Heart right ventricle (tissue), 16 donors: Measurements from ENCODE around the gene MRAS. TPM values are rescaled to one million over a fixed set of nuclear protein-coding genes. Genes with fewer than 3 reads are reported as not detected.

ENCODE experiments used
- ATAC-seq, 8 donors: fragments of 200-7000 bp; cut with Tn5 transposase; one replicate each; pipeline ENCODE4 v1.9.1; 2020; ENCODE audit warnings: mild to moderate bottlenecking in 8 of 8, moderate library complexity in 8 of 8, moderate number of reproducible peaks in 1 of 8
- DNase-seq, 2 donors: peaks; one replicate each; pipeline ENCODE4 v3.0.0-alpha.2; 2020
- H3K27ac ChIP-seq, 10 donors: fragments of 200-600 bp; sonication (generic) in 2 of 10; one replicate each; pipeline versions ENCODE4 v1.5.0 to v1.8.0; 2020 to 2022; ENCODE audit warnings: mild to moderate bottlenecking in 3 of 10
- H3K27me3 ChIP-seq, 7 donors: fragments of 200-600 bp; one replicate each; pipeline ENCODE4 v1.8.0; 2021 to 2022; ENCODE audit warnings: mild to moderate bottlenecking in 2 of 7
- H3K36me3 ChIP-seq, 9 donors: fragments of 200-600 bp; sonication (generic) in 1 of 9; one replicate each; pipeline versions ENCODE4 v1.5.0 to v1.8.0; 2020 to 2022; ENCODE audit warnings: mild to moderate bottlenecking in 2 of 9
- H3K4me1 ChIP-seq, 9 donors: fragments of 200-600 bp; sonication (generic) in 1 of 9; one replicate each; pipeline versions ENCODE4 v1.5.0 to v1.8.0; 2020 to 2022; ENCODE audit warnings: mild to moderate bottlenecking in 4 of 9
- H3K4me3 ChIP-seq, 10 donors: fragments of 200-600 bp; sonication (generic) in 2 of 10; one replicate each; pipeline versions ENCODE4 v1.5.0 to v1.8.0; 2020 to 2022; ENCODE audit warnings: mild to moderate bottlenecking in 7 of 10, moderate library complexity in 2 of 10
- H3K9me3 ChIP-seq, 11 donors: fragments of 200-600 bp in 10 of 11; sonication (generic) in 2 of 11; one replicate each; pipeline versions ENCODE4 v1.5.0 to v1.8.0; 2013 to 2022; ENCODE audit warnings: mild to moderate bottlenecking in 2 of 11, control low read depth in 1 of 11, moderate library complexity in 1 of 11
- CTCF ChIP-seq, 9 donors: fragments of 200-600 bp; sonication (generic) in 2 of 9; IDR thresholded peaks; one replicate each; pipeline versions ENCODE4 v1.5.0 to v1.8.0; 2021 to 2022; ENCODE audit warnings: antibody characterized with exemption in 9 of 9, mild to moderate bottlenecking in 5 of 9, moderate library complexity in 1 of 9
- WGBS, 2 donors: extraction: QIAGEN DNeasy Blood & Tissue Kit; methylation state at CpG; one replicate each; pipeline ENCODE4 v1.1.7; 2013; ENCODE audit warnings: inconsistent platforms in 1 of 2; 5-methylcytosine and 5-hydroxymethylcytosine counted together
- intact Hi-C, 10 donors: fragments of 100-400 bp; cut with DNase I; formaldehyde crosslinking; loops; one replicate each; pipeline versions ENCODE4 v1.11.1 to v1.14.2; 2022
- polyA plus RNA-seq, 2 donors: library from polyadenylated mRNA; stranded (reverse); fragments of 200-250 nt; gene quantifications; one replicate each; pipeline ENCODE4 v1.2.3, GENCODE V29; 2013
- total RNA-seq, 10 donors: library from RNA; stranded (reverse); fragmentation: NEBNext Ultra II Directional in 3 of 10; extraction: Animal tissue kit (Norgen Biotek cat#: 25700) in 3 of 10; gene quantifications; one replicate each; pipeline versions ENCODE4 v1.2.1 to v1.2.4, GENCODE V29; 2021 to 2023
- donor health status: Arrhythmogenic right ventricular cardiomyopathy.
- donor health status: ischemic (EF 13 %, LVEDD 7.1; RV severe dilation, severe dysfunction).
- donor health status: healthy with polysubstance abuse.
- donor health status: DM: no; HTN: yes; CAD: no.
- donor health status: DM: no; HTN: no; CAD: no.
- donor health status: ischemic (EF 25% LVEDD 6.9; RV normal size, moderate dysfunction).
- donor health status: ischemic (EF 25% LVEDD 5.7; RV mildly dilated, moderate dysfunction).
- donor health status: healthy.
- donor health status: DM: yes; HTN: yes; CAD: no.
- donor health status: Ischemic cardiomyopathy.
- donor health status: ischemic (EF 35%, LVEDD 5.7; RV mildly dilated, moderate dysfunction).
- donor health status: nonischemic (EF 11% LVEDD 7.7; RV severe dilation, severe dysfunction).
- donor health status: DM: yes; HTN: yes; CAD: no.
- donor health status: PGD.
- donor health status: ischemic (EF 29% LVEDD 5.4; RV normal size, mild dysfunction).
- donor health status: nonischemic (EF 23%, LVEDD 6.1; RV moderate dilation, normal function).

The MRAS gene
- total and polyA plus RNA-seq, 12 donors, result 78.6 to 381 (median 256) TPM

GRCh38 chr3:138417559-138417982 lies 69.2 kb downstream of the MRAS start:
- DNase-seq (peak; percentile 69 to 83), ATAC-seq (peak; percentile 80 to 91 (median 88))
- intact Hi-C loops, result loop anchor here in 8 of 10 donors (5.0 to 10.0 kb wide), 7 partner anchors 70 to 517 kb away; partner anchors contain the start of genes MRAS (in 2 of the 8) and CEP70 (in 1 of the 8)
- no peak overlapping the region for H3K27ac ChIP-seq
- H3K36me3 ChIP-seq, result no peaks in the 10 kb centered on the region
- peaks cover 0 to 21% (median 6%) of the 10 kb centered on the region in 9 donors for H3K4me1 ChIP-seq
- no peaks in the 10 kb centered on the region for H3K9me3 ChIP-seq
- TF ChIP-seq CTCF (IDR thresholded peaks at IDR 0.05), result peak; percentile 79 to 96 (median 92)
- 19 to 20% methylated on average over 7 of the region's 7 CpGs for WGBS, 2 donors
- no peaks in the 10 kb centered on the region for H3K27me3 ChIP-seq
- H3K4me3 ChIP-seq, result no peak overlapping the region

- no peaks in the 10 kb centered on the region for H3K36me3 ChIP-seq
- WGBS, 2 donors, result 65 to 70% methylated on average over 5 of the region's 5 CpGs
- peak in 1 of 8 donors; percentile 9 for ATAC-seq
These were observed 70.3 kb downstream of the MRAS start for GRCh38 chr3:138418601-138419206.

GRCh38 chr3:138423316-138423715 lies 74.9 kb downstream of the MRAS start:
- no peaks in the 10 kb centered on the region for H3K9me3 ChIP-seq
- H3K27ac ChIP-seq, result no peak overlapping the region
- H3K4me3 ChIP-seq, result no peak overlapping the region
- no peaks in the 10 kb centered on the region for H3K27me3 ChIP-seq
- intact Hi-C loops, result loop anchor here in 4 of 10 donors (5.0 to 10.0 kb wide), 3 partner anchors 86 to 359 kb away; no protein-coding TSS in a partner anchor
- H3K4me1 ChIP-seq, result no peaks in the 10 kb centered on the region
- no peaks in the 10 kb centered on the region for H3K36me3 ChIP-seq
- ATAC-seq (no peak), DNase-seq (no peak)
- 97 to 100% methylated on average over 1 of the region's 1 CpG for WGBS, 2 donors
- no peak for TF ChIP-seq CTCF (IDR thresholded peaks at IDR 0.05)

More at GRCh38 chr3:138418601-138419206, 70.3 kb downstream of the MRAS start:
- intact Hi-C loops, result loop anchor here in 8 of 10 donors (2.0 to 10.0 kb wide), 8 partner anchors 71 to 516 kb away; partner anchors contain the start of genes MRAS (in 2 of the 8) and CEP70 (in 1 of the 8)
- no peaks in the 10 kb centered on the region for H3K27me3 ChIP-seq
- no peak overlapping the region for H3K4me3 ChIP-seq
- TF ChIP-seq CTCF (IDR thresholded peaks at IDR 0.05), result no peak
- no peak for DNase-seq
- no peak overlapping the region for H3K27ac ChIP-seq
- H3K4me1 ChIP-seq, result peaks cover 0 to 10% (median 3%) of the 10 kb centered on the region in 9 donors
- no peaks in the 10 kb centered on the region for H3K9me3 ChIP-seq

- no peaks in the 10 kb centered on the region for H3K36me3 ChIP-seq
- H3K9me3 ChIP-seq, result no peaks in the 10 kb centered on the region
- H3K27ac ChIP-seq, result no peak overlapping the region
- WGBS, 2 donors, result 92% methylated on average over 2 of the region's 2 CpGs
- intact Hi-C loops, result loop anchor here in 4 of 10 donors (5.0 to 10.0 kb wide), 3 partner anchors 87 to 360 kb away; no protein-coding TSS in a partner anchor
- no peaks in the 10 kb centered on the region for H3K4me1 ChIP-seq
- ATAC-seq (no peak), DNase-seq (no peak)
- no peak for TF ChIP-seq CTCF (IDR thresholded peaks at IDR 0.05)
- no peaks in the 10 kb centered on the region for H3K27me3 ChIP-seq
- no peak overlapping the region for H3K4me3 ChIP-seq
These were observed 75.9 kb downstream of the MRAS start for GRCh38 chr3:138424323-138424722.
